Fibroblast of lung (primary cell): ENCODE data around the gene CCDC144A.
"Not testable (repeated sequence)": the region's sequence is repeated elsewhere in the genome, so short reads cannot be mapped to it uniquely, and the experiment has no call there.

ENCODE experiments used
- EZH2 ChIP-seq: IDR thresholded peaks from 2 replicates; pipeline ENCODE4 v1.5.1; 2012; ENCODE audit warnings: low read length, control low read depth, mild to moderate bottlenecking; ENCODE audit errors: missing control alignments
- TF ChIP-seq, protein P1 (sequence below), 2 donors: IDR thresholded peaks in 1 of 2; conservative IDR thresholded peaks in 1 of 2; 1 replicate in 1 of 2; 2 replicates in 1 of 2; pipeline ENCODE4 v1.5.1; 2011 to 2012; ENCODE audit warnings: low read length in 2 of 2, control low read depth in 1 of 2, inconsistent platforms in 1 of 2, low read depth in 1 of 2, mild to moderate bottlenecking in 1 of 2

GRCh38 chr17:16787851-16788250 is 97.8 kb downstream of the CCDC144A start:
- TF ChIP-seq EZH2 = not testable (repeated sequence)
- TF ChIP-seq, protein P1, sequence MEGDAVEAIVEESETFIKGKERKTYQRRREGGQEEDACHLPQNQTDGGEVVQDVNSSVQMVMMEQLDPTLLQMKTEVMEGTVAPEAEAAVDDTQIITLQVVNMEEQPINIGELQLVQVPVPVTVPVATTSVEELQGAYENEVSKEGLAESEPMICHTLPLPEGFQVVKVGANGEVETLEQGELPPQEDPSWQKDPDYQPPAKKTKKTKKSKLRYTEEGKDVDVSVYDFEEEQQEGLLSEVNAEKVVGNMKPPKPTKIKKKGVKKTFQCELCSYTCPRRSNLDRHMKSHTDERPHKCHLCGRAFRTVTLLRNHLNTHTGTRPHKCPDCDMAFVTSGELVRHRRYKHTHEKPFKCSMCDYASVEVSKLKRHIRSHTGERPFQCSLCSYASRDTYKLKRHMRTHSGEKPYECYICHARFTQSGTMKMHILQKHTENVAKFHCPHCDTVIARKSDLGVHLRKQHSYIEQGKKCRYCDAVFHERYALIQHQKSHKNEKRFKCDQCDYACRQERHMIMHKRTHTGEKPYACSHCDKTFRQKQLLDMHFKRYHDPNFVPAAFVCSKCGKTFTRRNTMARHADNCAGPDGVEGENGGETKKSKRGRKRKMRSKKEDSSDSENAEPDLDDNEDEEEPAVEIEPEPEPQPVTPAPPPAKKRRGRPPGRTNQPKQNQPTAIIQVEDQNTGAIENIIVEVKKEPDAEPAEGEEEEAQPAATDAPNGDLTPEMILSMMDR (conservative IDR thresholded peaks at IDR 0.05 in 1 of 2, IDR thresholded peaks at IDR 0.05 in 1 of 2; ENCODE audit: low read depth in 1 of 2, low read length in 2 of 2) = not testable (repeated sequence)
